HCT116 (cell line): ENCODE data around the gene JAGN1.

ENCODE experiments used
- EZH2 ChIP-seq: fragments of 200-600 bp; sonication (generic); IDR thresholded peaks from 2 replicates; pipeline ENCODE4 v1.6.1; 2017; ENCODE audit warnings: antibody characterized with exemption, mixed run types
- TF ChIP-seq, protein P1 (sequence below), 3 experiments: fragments of 200-600 bp in 1 of 3; sonication (generic) in 1 of 3; IDR thresholded peaks in 2 of 3; conservative IDR thresholded peaks in 1 of 3; 2 replicates each; pipeline ENCODE4 v1.5.1; 2012 to 2017; ENCODE audit warnings: low read depth in 2 of 3, low read length in 2 of 3, antibody characterized with exemption in 1 of 3, borderline replicate concordance in 1 of 3, control low read depth in 1 of 3, mild to moderate bottlenecking in 1 of 3, mixed read lengths in 1 of 3, mixed run types in 1 of 3, moderate library complexity in 1 of 3; ENCODE audit not compliant: insufficient read depth in 1 of 3

DNA sequence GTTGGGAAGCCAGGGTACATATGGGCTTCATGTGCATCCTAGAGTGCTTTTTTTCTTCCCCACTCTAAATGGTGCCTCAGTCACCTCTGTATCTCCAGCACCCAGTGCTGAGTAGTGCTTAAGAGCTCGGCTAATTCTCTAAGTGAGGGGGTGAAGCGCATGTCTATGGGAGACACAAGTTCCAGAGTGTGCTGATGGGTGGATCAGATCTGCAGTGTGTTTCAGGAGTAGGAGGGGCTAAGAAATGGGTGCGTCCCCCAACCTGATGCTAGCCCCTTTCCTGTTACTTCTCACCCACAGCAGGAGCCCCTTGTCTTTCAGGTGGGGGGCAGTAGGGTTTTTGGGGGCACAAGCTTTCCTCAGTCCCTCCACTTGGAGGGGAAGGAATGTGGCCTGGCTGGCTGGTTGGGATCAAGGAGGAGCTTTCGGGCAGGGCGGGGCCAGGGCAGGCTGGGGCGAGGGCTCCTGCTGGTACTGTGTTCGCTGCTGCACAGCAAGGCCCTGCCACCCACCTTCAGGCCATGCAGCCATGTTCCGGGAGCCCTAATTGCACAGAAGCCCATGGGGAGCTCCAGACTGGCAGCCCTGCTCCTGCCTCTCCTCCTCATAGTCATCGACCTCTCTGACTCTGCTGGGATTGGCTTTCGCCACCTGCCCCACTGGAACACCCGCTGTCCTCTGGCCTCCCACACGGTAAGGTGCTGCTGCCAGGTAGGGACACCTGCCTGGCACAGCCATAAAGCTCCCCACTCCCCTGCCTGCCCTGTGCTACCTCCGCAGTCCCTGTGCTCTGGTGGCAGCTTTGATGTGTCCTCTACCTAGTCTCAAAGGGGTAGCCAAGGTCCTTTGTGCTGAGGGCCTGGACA is 12.2 kb downstream of the JAGN1 start, which contains the start of gene IL17RE:
- TF ChIP-seq, protein P1, sequence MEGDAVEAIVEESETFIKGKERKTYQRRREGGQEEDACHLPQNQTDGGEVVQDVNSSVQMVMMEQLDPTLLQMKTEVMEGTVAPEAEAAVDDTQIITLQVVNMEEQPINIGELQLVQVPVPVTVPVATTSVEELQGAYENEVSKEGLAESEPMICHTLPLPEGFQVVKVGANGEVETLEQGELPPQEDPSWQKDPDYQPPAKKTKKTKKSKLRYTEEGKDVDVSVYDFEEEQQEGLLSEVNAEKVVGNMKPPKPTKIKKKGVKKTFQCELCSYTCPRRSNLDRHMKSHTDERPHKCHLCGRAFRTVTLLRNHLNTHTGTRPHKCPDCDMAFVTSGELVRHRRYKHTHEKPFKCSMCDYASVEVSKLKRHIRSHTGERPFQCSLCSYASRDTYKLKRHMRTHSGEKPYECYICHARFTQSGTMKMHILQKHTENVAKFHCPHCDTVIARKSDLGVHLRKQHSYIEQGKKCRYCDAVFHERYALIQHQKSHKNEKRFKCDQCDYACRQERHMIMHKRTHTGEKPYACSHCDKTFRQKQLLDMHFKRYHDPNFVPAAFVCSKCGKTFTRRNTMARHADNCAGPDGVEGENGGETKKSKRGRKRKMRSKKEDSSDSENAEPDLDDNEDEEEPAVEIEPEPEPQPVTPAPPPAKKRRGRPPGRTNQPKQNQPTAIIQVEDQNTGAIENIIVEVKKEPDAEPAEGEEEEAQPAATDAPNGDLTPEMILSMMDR (IDR thresholded peaks at IDR 0.05 in 2 of 3, conservative IDR thresholded peaks at IDR 0.05 in 1 of 3; ENCODE audit: borderline replicate concordance in 1 of 3, insufficient read depth in 1 of 3, low read depth in 2 of 3, low read length in 2 of 3) = no peak
- TF ChIP-seq EZH2 = no peak
